Left lung (tissue), 10 donors: ENCODE measurements around the gene RESP18. TPM values are rescaled to one million over a fixed set of nuclear protein-coding genes. Genes with fewer than 3 reads are reported as not detected.

ENCODE experiments used
- ATAC-seq: fragments of 200-7000 bp; cut with Tn5 transposase; one replicate; pipeline ENCODE4 v1.9.1; 2020; ENCODE audit warnings: moderate library complexity
- DNase-seq, 4 donors: peaks; one replicate each; pipeline ENCODE4 v3.0.0-alpha.2; 2013 to 2020
- H3K27ac ChIP-seq, 2 donors: fragments of 200-600 bp; sonication (generic) in 1 of 2; one replicate each; pipeline versions ENCODE4 v1.5.0 to v1.8.0; 2020 to 2021
- H3K27me3 ChIP-seq, 2 donors: fragments of 200-600 bp; sonication (generic) in 1 of 2; one replicate each; pipeline versions ENCODE4 v1.5.0 to v1.8.0; 2020 to 2021
- H3K36me3 ChIP-seq, 2 donors: fragments of 200-600 bp; sonication (generic) in 1 of 2; one replicate each; pipeline versions ENCODE4 v1.5.0 to v1.8.0; 2020 to 2021
- H3K4me1 ChIP-seq, 2 donors: fragments of 200-600 bp; one replicate each; pipeline ENCODE4 v1.8.0; 2021
- H3K4me3 ChIP-seq, 2 donors: fragments of 200-600 bp; sonication (generic) in 1 of 2; one replicate each; pipeline versions ENCODE4 v1.5.0 to v1.8.0; 2020 to 2021; ENCODE audit warnings: mild to moderate bottlenecking in 1 of 2
- H3K9me3 ChIP-seq, 2 donors: fragments of 200-600 bp; sonication (generic) in 1 of 2; one replicate each; pipeline versions ENCODE4 v1.5.0 to v1.8.0; 2020 to 2021
- intact Hi-C, 2 donors: fragments of 100-400 bp; cut with DNase I; formaldehyde crosslinking; loops; one replicate each; pipeline versions ENCODE4 v1.11.2 to v1.14.2; 2022
- polyA plus RNA-seq, 6 donors: library from polyadenylated mRNA; unstranded; fragments of 120-200 nt; gene quantifications; one replicate each; pipeline ENCODE4 v1.2.1, GENCODE V29; 2013; ENCODE audit not compliant: insufficient read length in 6 of 6
- total RNA-seq, 2 donors: library from RNA; stranded (reverse); fragmentation: NEBNext Ultra II Directional; extraction: Animal tissue kit (Norgen Biotek cat#: 25700); gene quantifications; one replicate each; pipeline ENCODE4 v1.2.1, GENCODE V29; 2021
- TF ChIP-seq, protein P1 (sequence below), 2 donors: fragments of 200-600 bp; sonication (generic) in 1 of 2; IDR thresholded peaks; one replicate each; pipeline versions ENCODE4 v1.5.0 to v1.8.0; 2021; ENCODE audit warnings: antibody characterized with exemption in 2 of 2
- donor health status: DM: no; HTN: yes; CAD: no.
- donor health status: DM: no; HTN: no; CAD: no.

RESP18 gene
- total and polyA plus RNA-seq, 8 donors, result not detected

DNA sequence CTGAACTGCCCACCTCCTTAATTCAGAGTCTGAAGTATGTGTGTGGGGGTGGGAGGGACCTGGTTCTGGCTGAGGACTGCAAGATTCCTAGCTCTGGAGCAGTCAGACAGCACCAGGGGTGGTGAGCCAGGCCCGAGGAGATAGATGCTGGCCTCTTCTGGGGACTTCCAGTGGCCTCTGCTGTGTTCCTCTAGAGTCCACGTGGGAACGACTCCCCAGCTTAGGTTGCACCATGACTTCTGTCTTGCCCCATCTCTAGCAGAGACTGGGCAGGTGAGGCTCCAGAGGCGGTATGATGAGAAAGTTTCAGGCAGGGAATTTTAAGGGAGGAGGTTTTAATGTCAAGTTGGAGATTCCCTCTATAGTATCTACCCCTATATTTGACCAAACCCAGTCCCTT lies 22.0 kb upstream of the RESP18 start:
- TF ChIP-seq, protein P1, sequence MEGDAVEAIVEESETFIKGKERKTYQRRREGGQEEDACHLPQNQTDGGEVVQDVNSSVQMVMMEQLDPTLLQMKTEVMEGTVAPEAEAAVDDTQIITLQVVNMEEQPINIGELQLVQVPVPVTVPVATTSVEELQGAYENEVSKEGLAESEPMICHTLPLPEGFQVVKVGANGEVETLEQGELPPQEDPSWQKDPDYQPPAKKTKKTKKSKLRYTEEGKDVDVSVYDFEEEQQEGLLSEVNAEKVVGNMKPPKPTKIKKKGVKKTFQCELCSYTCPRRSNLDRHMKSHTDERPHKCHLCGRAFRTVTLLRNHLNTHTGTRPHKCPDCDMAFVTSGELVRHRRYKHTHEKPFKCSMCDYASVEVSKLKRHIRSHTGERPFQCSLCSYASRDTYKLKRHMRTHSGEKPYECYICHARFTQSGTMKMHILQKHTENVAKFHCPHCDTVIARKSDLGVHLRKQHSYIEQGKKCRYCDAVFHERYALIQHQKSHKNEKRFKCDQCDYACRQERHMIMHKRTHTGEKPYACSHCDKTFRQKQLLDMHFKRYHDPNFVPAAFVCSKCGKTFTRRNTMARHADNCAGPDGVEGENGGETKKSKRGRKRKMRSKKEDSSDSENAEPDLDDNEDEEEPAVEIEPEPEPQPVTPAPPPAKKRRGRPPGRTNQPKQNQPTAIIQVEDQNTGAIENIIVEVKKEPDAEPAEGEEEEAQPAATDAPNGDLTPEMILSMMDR (IDR thresholded peaks at IDR 0.05), result no peak
- no peak for DNase-seq
- intact Hi-C loops, result no loop called here
- H3K36me3 ChIP-seq, result no peaks in the 10 kb centered on the region
- no peak overlapping the region for H3K27ac ChIP-seq
- H3K27me3 ChIP-seq, result peaks cover 23 to 89% of the 10 kb centered on the region in 2 donors
- no peak overlapping the region for H3K4me3 ChIP-seq
- H3K9me3 ChIP-seq, result no peaks in the 10 kb centered on the region
- peaks cover 0 to 14% of the 10 kb centered on the region in 2 donors for H3K4me1 ChIP-seq
- no peak for ATAC-seq

DNA sequence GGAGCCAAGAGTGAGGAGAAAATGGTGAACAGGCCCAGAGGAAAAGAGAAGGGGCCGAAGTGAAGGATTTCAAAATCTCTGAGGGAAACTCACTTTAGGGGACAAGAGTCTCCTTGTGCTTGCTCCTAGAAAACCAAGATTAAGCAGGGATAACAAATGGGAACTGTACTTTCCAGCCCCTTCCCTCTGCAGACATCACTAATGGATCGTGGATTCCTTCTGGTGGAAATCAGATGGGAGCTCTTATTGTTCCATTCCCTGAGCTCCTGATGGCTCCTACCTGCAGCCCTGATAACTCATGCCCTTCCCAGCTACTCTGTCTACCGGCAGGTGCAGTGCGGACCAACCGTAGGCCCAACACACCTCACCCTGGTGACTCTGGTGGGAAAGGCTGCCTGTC lies 20.6 kb upstream of the RESP18 start:
- peaks cover 16 to 75% of the 10 kb centered on the region in 2 donors for H3K27me3 ChIP-seq
- no peaks in the 10 kb centered on the region for H3K36me3 ChIP-seq
- peaks cover 0 to 7% of the 10 kb centered on the region in 2 donors for H3K4me1 ChIP-seq
- intact Hi-C loops, result no loop called here
- no peaks in the 10 kb centered on the region for H3K9me3 ChIP-seq
- H3K27ac ChIP-seq, result no peak overlapping the region
- no peak for ATAC-seq
- DNase-seq, result no peak
- no peak overlapping the region for H3K4me3 ChIP-seq
- TF ChIP-seq, protein P1 (IDR thresholded peaks at IDR 0.05), result no peak

DNA sequence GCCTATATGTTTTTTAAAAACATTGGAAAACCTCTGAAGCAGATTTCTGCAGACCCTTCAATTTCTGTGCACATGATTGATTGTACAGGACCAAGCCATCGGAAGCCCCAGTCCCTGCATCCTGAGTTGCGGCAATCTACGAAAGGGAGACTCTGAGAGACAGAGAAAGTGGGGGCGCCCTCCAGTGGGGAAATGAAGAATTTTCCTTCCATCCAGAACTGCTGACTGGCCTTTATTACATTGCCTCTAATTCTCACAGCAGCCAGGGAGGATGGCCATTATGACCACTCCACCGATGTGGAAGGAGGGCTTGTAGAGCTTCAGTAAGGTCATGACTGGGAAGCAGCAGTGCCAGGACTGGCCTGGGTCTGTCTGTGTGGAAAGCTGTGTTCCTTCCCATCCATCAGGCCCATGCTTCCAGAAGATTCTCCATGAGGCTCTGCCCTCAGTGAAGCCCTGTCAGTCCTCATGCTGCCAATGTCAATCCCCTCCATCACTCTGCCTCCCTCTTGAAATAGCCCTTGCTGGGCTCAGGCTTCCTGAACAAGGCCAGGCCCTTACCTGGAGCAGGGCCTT lies 20.0 kb upstream of the RESP18 start:
- peak in 1 of 4 donors; percentile 38 for DNase-seq

DNA sequence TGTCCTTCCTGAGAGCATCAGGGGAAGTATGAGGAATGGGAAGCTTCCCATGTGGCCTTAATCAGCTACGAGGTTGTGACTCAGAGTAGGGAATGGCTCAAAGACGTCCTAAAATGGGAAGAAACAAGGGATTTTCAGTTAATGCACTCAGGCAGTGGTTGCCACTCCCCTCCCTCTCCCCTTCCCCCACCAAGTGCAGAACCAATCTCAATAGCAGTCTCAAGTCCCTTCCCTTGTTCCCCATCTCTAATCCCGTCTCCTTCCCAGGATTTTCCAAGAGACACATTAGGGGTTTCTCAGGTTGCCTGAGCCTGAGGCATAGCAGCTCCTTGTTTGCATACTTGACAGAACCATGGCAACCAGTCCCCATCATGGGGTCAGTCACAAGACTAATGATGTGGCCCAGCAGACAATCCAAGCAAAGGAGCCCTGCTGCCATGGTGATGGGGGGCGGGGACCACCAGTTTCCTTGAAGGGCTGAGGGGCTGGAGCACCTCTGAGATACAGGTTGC lies 18.2 kb upstream of the RESP18 start:
- DNase-seq (no peak), ATAC-seq (no peak)
- TF ChIP-seq, protein P1 (IDR thresholded peaks at IDR 0.05), result no peak
- peaks cover 0 to 53% of the 10 kb centered on the region in 2 donors for H3K27me3 ChIP-seq
- no peak overlapping the region for H3K27ac ChIP-seq
- no peak overlapping the region for H3K4me3 ChIP-seq
- no peaks in the 10 kb centered on the region for H3K36me3 ChIP-seq
- no peaks in the 10 kb centered on the region for H3K4me1 ChIP-seq
- intact Hi-C loops, result no loop called here
- H3K9me3 ChIP-seq, result no peaks in the 10 kb centered on the region

More for the DNA sequence above, 20.0 kb upstream of the RESP18 start:
- Histone ChIP-seq H3K27me3 (peaks cover 10 to 69% of the 10 kb centered on the region in 2 donors), H3K4me1 (peaks cover 0 to under 1% of the 10 kb centered on the region in 2 donors), H3K36me3 (no peaks in the 10 kb centered on the region), H3K9me3 (no peaks in the 10 kb centered on the region), H3K4me3 (no peak overlapping the region), H3K27ac (no peak overlapping the region)
- intact Hi-C loops, result no loop called here
- ATAC-seq, result peak; percentile 81
- TF ChIP-seq, protein P1 (IDR thresholded peaks at IDR 0.05), result peak; percentile 34 to 64

DNA sequence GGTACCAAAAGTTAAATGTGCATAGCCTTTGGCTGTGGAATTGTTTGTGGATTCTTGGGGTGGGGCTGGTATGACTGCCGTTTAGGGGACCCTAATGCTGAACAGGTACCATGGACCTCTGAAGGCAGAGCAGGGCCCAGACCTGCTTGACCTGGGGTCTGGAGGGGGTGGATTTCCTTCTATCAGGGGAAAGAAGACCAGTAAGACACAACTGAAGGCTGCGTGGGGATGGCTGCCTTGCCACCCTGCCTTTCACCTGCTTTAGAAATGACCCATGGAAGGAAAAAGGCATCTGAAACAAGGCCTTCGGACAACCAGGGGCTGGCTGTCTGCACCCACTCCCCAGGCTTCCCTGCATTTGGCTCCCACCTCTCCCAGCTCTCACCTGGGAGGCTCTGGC lies 17.7 kb upstream of the RESP18 start:
- Histone ChIP-seq H3K27ac (no peak overlapping the region), H3K27me3 (peaks cover 0 to 48% of the 10 kb centered on the region in 2 donors), H3K9me3 (no peaks in the 10 kb centered on the region), H3K4me3 (no peak overlapping the region), H3K4me1 (peaks cover 0 to under 1% of the 10 kb centered on the region in 2 donors), H3K36me3 (no peaks in the 10 kb centered on the region)
- DNase-seq, result no peak
- no peak for ATAC-seq
- TF ChIP-seq, protein P1 (IDR thresholded peaks at IDR 0.05), result no peak
- intact Hi-C loops, result no loop called here
